Parietal lobe (tissue), 1 donor: ENCODE data around the gene OR4D11. TPM values are rescaled to one million over a fixed set of nuclear protein-coding genes. Genes with fewer than 3 reads are reported as not detected.

Experiments used
- total RNA-seq: library from RNA; depleted of rRNA; stranded (reverse); fragments of >200 nt; gene quantifications from one replicate; pipeline ENCODE4 v1.2.3, GENCODE V29; 2014

The OR4D11 gene
- not detected for total RNA-seq

GRCh38 chr11:59503276-59503675 lies at the start of gene OR4D11:
Gene OR4D11, plus strand, starts transcription at chr11:59503576. Its CDS starts 0 bp downstream, at chr11:59503576.

GRCh38 chr11:59456661-59457060 lies 46.7 kb upstream of the OR4D11 start, which contains the start of gene OR4D6:
Gene OR4D6, plus strand, starts transcription at chr11:59456961. Its CDS starts 0 bp downstream, at chr11:59456961.

DNA sequence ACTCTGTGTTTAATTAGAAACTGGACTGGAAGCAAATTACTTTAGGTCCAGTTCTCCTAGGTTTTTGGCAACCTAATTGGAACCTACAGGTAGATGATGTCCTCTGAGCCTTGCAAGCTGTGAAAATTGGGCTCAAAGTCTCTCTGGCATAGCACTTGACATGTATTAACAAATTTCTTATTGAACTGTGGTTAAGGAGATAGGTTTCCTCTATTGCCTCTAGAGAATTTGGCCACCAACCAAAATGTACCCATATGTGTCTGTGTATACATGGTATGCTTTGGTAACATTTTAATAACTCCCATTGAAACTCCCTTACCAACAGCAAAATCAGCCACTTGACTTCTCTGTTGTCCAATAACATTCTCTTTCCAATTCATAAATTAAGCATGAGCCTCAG lies 30.4 kb upstream of the OR4D11 start, which contains the start of gene OR4D10:
Gene OR4D10 (plus strand): TSS at position 301 of the 400 bp plus-strand sequence. CDS start 4,115 bp downstream, outside the sequence.

DNA sequence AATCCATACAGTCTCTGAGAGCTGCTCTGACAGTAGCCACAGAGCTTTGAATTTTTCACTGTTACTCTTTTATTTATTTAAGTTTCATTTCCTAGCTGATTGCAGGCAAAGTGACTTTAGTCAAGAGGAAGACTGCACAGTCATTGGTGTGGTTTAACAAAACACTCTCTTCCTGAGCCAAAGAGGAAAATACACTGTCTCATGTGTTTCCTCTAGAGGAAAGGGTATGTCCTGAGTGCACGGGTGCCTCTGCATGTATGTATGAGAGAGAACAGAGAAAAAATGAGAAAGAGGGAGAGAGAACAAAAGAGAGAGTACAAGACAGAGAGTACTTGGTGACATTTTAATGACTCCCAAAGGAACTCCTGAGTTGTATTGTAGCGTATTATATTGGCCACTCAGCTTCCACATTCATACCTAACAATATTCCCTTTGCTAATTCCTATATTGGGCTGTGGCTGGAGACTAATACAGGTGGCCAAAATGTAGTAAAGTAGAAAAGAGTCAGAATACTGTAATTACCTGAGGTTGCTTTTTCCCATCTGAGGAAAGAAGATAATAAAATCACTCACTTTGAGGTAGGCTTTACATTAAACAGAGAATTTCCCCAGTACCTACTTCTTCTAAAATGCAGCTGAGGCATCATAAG lies 7.7 kb downstream of the OR4D11 start, which contains the start of gene OR4D9:
Gene OR4D9 (plus strand): TSS at position 599 of the 649 bp plus-strand sequence. CDS start 3,374 bp downstream, outside the sequence.

Other genes starting within 250 kb of the OR4D11 start
- not detected for gene OR5AN1, start 144.7 kb upstream of the OR4D11 start, total RNA-seq
- not detected for gene OR5A2, start 77.2 kb upstream of the OR4D11 start, total RNA-seq
- gene OR5A1, start 67.1 kb upstream of the OR4D11 start, total RNA-seq, result not detected
- gene OR4D6, start 46.6 kb upstream of the OR4D11 start, total RNA-seq, result not detected
- not detected for gene OR4D10, start 30.3 kb upstream of the OR4D11 start, total RNA-seq
- not detected for gene OR4D9, start 8.0 kb downstream of the OR4D11 start, total RNA-seq
- 43.2 TPM for gene OSBP, start 112.2 kb downstream of the OR4D11 start, total RNA-seq
- 10.6 TPM for gene PATL1, start 165.5 kb downstream of the OR4D11 start, total RNA-seq
- not detected for gene OR10V1, start 210.3 kb downstream of the OR4D11 start, total RNA-seq